HepG2 (cell line): Measurements from ENCODE around the gene C11orf21. TPM values are rescaled to one million over a fixed set of nuclear protein-coding genes. Genes with fewer than 3 reads are reported as not detected.

ENCODE experiments used
- ATAC-seq: fragments of 200-7000 bp; cut with Tn5 transposase; 3 replicates; pipeline ENCODE4 v1.9.1; 2020; ENCODE audit warnings: mild to moderate bottlenecking, moderate library complexity
- BruUV-seq: library from RNA; stranded (reverse); fragments of 400-500 nt; replicated peaks from 2 replicates; lab custom pipeline; 2021; lab: Mats Ljungman, UMichigan
- CTCF ChIA-PET: fragments of 300-600 bp; formaldehyde crosslinking; extraction: SDS; loops from one replicate; lab custom pipeline; 2021; ENCODE audit warnings: low total read pairs, inconsistent platforms, low intra/inter-chr PET ratio; lab: Yijun Ruan, JAX
- POLR2A ChIA-PET: fragments of 350-600 bp; sonication (Branson Sonifier 250); formaldehyde crosslinking; loops from one replicate; lab custom pipeline; 2020; ENCODE audit warnings: antibody characterized with exemption, inconsistent platforms; lab: Yijun Ruan, JAX
- DNase-seq: peaks from one replicate; pipeline ENCODE4 v3.0.0-alpha.2; 2015; ENCODE audit warnings: low spot score
- FAIRE-seq: peaks from 3 replicates; lab custom pipeline; 2011; peaks lifted over from hg19 to GRCh38; lab: Jason Lieb, UNC
- H2AFZ ChIP-seq: one replicate; pipeline ENCODE4 v1.6.1; 2011; ENCODE audit warnings: low read length, inconsistent platforms
- H3K27ac ChIP-seq: fragments of 300-600 bp; 3 replicates; pipeline ENCODE4 v1.8.0; 2011; ENCODE audit warnings: mixed run types, mild to moderate bottlenecking, mixed read lengths, low read length, inconsistent platforms; ENCODE audit not compliant: insufficient read depth; ENCODE audit errors: extremely low read length
- H3K27me3 ChIP-seq, 2 experiments: fragments of 200-600 bp in 1 of 2; 2 replicates in 1 of 2; 3 replicates in 1 of 2; pipeline versions ENCODE4 v1.6.0 to v1.8.0; 2011; ENCODE audit warnings: low read length in 2 of 2, mild to moderate bottlenecking in 2 of 2, moderate library complexity in 2 of 2, inconsistent platforms in 1 of 2; ENCODE audit not compliant: insufficient read depth in 2 of 2, control insufficient read depth in 1 of 2
- H3K36me3 ChIP-seq, 2 experiments: fragments of 200-600 bp in 1 of 2; replicated peaks in 1 of 2; 2 replicates in 1 of 2; 3 replicates in 1 of 2; pipeline versions ENCODE4 v1.5.1 to v1.8.0; 2011; ENCODE audit warnings: low read length in 2 of 2, inconsistent platforms in 1 of 2; ENCODE audit not compliant: insufficient read depth in 2 of 2, control insufficient read depth in 1 of 2
- H3K4me1 ChIP-seq: 2 replicates; pipeline ENCODE4 v1.5.1; 2012; ENCODE audit warnings: low read length, inconsistent platforms; ENCODE audit not compliant: insufficient read depth
- H3K4me2 ChIP-seq: 2 replicates; pipeline ENCODE4 v1.6.0; 2011; ENCODE audit warnings: low read depth, low read length, inconsistent platforms
- H3K4me3 ChIP-seq, 3 experiments: fragments of 200-600 bp in 1 of 3; sonication (generic), shearing (Covaris generic) in 1 of 3; replicated peaks in 1 of 3; 2 replicates each; pipeline ENCODE4 v1.5.1; 2011 to 2016; ENCODE audit warnings: low read length in 3 of 3, inconsistent platforms in 2 of 3, low read depth in 2 of 3, mild to moderate bottlenecking in 2 of 3, control low read depth in 1 of 3, mixed read lengths in 1 of 3; ENCODE audit not compliant: insufficient read depth in 1 of 3
- H3K79me2 ChIP-seq: one replicate; pipeline ENCODE4 v1.6.1; 2011; ENCODE audit warnings: low read length, inconsistent platforms; ENCODE audit not compliant: insufficient read depth
- H3K9ac ChIP-seq: 2 replicates; pipeline ENCODE4 v1.6.0; 2011; ENCODE audit warnings: mild to moderate bottlenecking, low read depth, low read length, inconsistent platforms; ENCODE audit not compliant: insufficient read depth
- H3K9me3 ChIP-seq: 2 replicates; pipeline ENCODE4 v1.5.1; 2012; ENCODE audit warnings: mild to moderate bottlenecking, low read length
- H4K20me1 ChIP-seq: 2 replicates; pipeline ENCODE4 v1.6.0; 2011; ENCODE audit warnings: inconsistent platforms, mild to moderate bottlenecking, low read length, moderate library complexity; ENCODE audit not compliant: insufficient read depth
- KDM3A ChIP-seq: IDR thresholded peaks from 2 replicates; pipeline ENCODE4 v1.6.1; 2018; ENCODE audit warnings: low read depth, missing compliant biosample characterization
- ZBTB38 ChIP-seq: sonication (generic); formaldehyde crosslinking; IDR thresholded peaks from 2 replicates; pipeline ENCODE4 v1.5.1; 2020; ENCODE audit warnings: mild to moderate bottlenecking, missing genetic modification reagents
- ZNF253 ChIP-seq: sonication (generic); formaldehyde crosslinking; IDR thresholded peaks from 2 replicates; pipeline ENCODE4 v1.8.0; 2022; ENCODE audit warnings: mild to moderate bottlenecking, missing genetic modification reagents, borderline replicate concordance
- ZNF557 ChIP-seq: sonication (generic); formaldehyde crosslinking; IDR thresholded peaks from 2 replicates; pipeline ENCODE4 v1.4.0; 2020; ENCODE audit warnings: missing genetic modification reagents
- ZSCAN25 ChIP-seq: sonication (generic); formaldehyde crosslinking; IDR thresholded peaks from 2 replicates; pipeline ENCODE4 v1.8.0; 2022; ENCODE audit warnings: mild to moderate bottlenecking, missing genetic modification reagents
- ZSCAN9 ChIP-seq: IDR thresholded peaks from 2 replicates; pipeline ENCODE4 v1.6.1; 2016; ENCODE audit warnings: borderline replicate concordance
- WGBS: methylation state at CpG from one replicate; pipeline ENCODE4 v1.1.6; 2017; ENCODE audit warnings: low lambda C conversion rate; 5-methylcytosine and 5-hydroxymethylcytosine counted together
- in situ Hi-C: cut with HindIII; loops from 2 replicates; pipeline ENCODE4 v1.10.0; 2017; ENCODE audit warnings: low pct_unique_long_range_greater_than_20kb; ENCODE audit not compliant: extremely low pct_ligation_motif_present
- intact Hi-C: fragments of 100-400 bp; cut with micrococcal nuclease; formaldehyde crosslinking; loops from one replicate; pipeline ENCODE4 v1.10.0; 2022; ENCODE audit not compliant: unreplicated experiment
- polyA plus RNA-seq, 8 experiments: library from polyadenylated mRNA; depleted of rRNA in 3 of 8; stranded (reverse) in 7 of 8; unstranded in 1 of 8; fragments of >200 nt; fragmentation: Illumina TruSeq in 4 of 8; extraction: Trizol in 4 of 8; gene quantifications; 2 replicates each; pipeline versions ENCODE4 v1.2.1 to v1.2.3, GENCODE V29; 2011 to 2016; ENCODE audit warnings: low read depth in 4 of 8, missing spikeins in 1 of 8, mixed read lengths in 1 of 8; ENCODE audit not compliant: insufficient read depth in 1 of 8
- small RNA-seq, 3 experiments: library from RNA; depleted of rRNA; stranded (forward); fragments of <200 nt; gene quantifications; one replicate each; pipeline ENCODE3, GENCODE V24; 2012; ENCODE audit warnings: low read depth in 2 of 3, low replicate concordance in 1 of 3; ENCODE audit not compliant: insufficient read length in 3 of 3, insufficient read depth in 2 of 3
- total RNA-seq, 5 experiments: library from RNA; depleted of rRNA; stranded (reverse); fragments of >200 nt; fragmentation: Illumina TruSeq; extraction: Trizol; gene quantifications; 2 replicates each; pipeline ENCODE4 v1.2.3, GENCODE V29; 2016; ENCODE audit warnings: low read depth in 1 of 5
- TF ChIP-seq, protein P1 (sequence below): sonication (generic); formaldehyde crosslinking; conservative IDR thresholded peaks from 2 replicates; pipeline ENCODE4 v1.4.0; 2020; ENCODE audit warnings: missing genetic modification reagents

The C11orf21 gene
- total and polyA plus RNA-seq, 2 of the 13 experiments (the other 11 are each of a cell fraction or from before 2014, with no cell fraction given) = 0.08 TPM; not detected in 1

DNA sequence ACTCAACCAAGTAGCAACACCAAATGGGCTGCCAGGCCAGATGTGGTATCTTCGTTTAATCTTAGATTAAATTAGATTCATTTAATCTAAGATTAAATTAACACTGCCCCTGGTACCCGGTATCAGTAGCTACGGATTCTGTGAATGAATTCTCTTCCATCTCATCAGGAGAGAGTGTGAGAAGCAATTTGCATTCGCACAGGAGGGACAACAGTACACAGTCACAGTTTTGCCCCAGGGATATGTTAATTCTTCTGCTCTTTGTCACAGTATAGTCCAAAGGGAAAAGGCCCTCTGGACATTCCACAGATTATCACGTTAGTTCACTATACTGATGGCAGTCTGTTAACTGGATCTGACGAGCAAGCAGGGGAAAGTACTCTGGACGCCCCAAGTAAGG, 54.2 kb downstream of the C11orf21 start:
- no peaks in the 10 kb centered on the region for H3K79me2 ChIP-seq
- ATAC-seq (no peak), FAIRE-seq (no peak), DNase-seq (no peak)
- ChIA-PET POLR2A (no interaction called here), CTCF (no interaction called here)
- in situ Hi-C loops = no loop called here
- H2AFZ ChIP-seq = no peak overlapping the region
- no peaks in the 10 kb centered on the region for H3K4me1 ChIP-seq
- H3K9ac ChIP-seq = no peak overlapping the region
- peaks cover 6 to 47% of the 10 kb centered on the region in 2 experiments for H3K27me3 ChIP-seq
- no peaks in the 10 kb centered on the region for H3K9me3 ChIP-seq
- no peak overlapping the region for H3K4me2 ChIP-seq
- TF ChIP-seq, protein P1, sequence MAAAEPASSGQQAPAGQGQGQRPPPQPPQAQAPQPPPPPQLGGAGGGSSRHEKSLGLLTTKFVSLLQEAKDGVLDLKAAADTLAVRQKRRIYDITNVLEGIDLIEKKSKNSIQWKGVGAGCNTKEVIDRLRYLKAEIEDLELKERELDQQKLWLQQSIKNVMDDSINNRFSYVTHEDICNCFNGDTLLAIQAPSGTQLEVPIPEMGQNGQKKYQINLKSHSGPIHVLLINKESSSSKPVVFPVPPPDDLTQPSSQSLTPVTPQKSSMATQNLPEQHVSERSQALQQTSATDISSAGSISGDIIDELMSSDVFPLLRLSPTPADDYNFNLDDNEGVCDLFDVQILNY (CRISPR knock-in tag) = no peak
- TF ChIP-seq ZNF557 (CRISPR knock-in tag) = no peak
- TF ChIP-seq ZSCAN25 (CRISPR knock-in tag) = no peak
- TF ChIP-seq KDM3A (CRISPR knock-in tag) = no peak
- TF ChIP-seq ZBTB38 (CRISPR knock-in tag) = no peak
- TF ChIP-seq ZNF253 (CRISPR knock-in tag) = no peak
- TF ChIP-seq ZSCAN9 (CRISPR knock-in tag) = no peak
- 2% methylated on average over 5 of the region's 7 CpGs for WGBS
- no peaks in the 10 kb centered on the region for H3K36me3 ChIP-seq
- intact Hi-C loops = no loop called here
- no peak overlapping the region for H3K27ac ChIP-seq
- H3K4me3 ChIP-seq = no peak overlapping the region
- no TSS peak for BruUV-seq
- H4K20me1 ChIP-seq = no peaks in the 10 kb centered on the region

Small RNA genes lying within 50 kb of the gene (small RNA-seq; reads per million reads assigned to genes)
- 0 reads per million in 3 experiments for gene RNU6-878P

Other genes with a start within 250 kb of the C11orf21 start
- gene IGF2, start 162.5 kb downstream of the C11orf21 start, total RNA-seq (2016; rRNA removed; fragmentation: Illumina TruSeq; extraction: Trizol) = 79.1 and 138 TPM in 2 replicates
- 254 and 379 TPM in 2 replicates for gene IGF2, start 162.5 kb downstream of the C11orf21 start, polyA plus RNA-seq (2011; rRNA removed)
- not detected in 2 replicates for gene INS, start 140.7 kb downstream of the C11orf21 start, total RNA-seq (2016; rRNA removed; fragmentation: Illumina TruSeq; extraction: Trizol)
- not detected in 2 replicates for gene INS, start 140.7 kb downstream of the C11orf21 start, polyA plus RNA-seq (2011; rRNA removed)
- not detected in 2 replicates for gene TH, start 130.1 kb downstream of the C11orf21 start, total RNA-seq (2016; rRNA removed; fragmentation: Illumina TruSeq; extraction: Trizol)
- gene TH, start 130.1 kb downstream of the C11orf21 start, polyA plus RNA-seq (2011; rRNA removed) = 0.36 and 0.42 TPM in 2 replicates
- gene ASCL2, start 31.3 kb downstream of the C11orf21 start, total RNA-seq (2016; rRNA removed; fragmentation: Illumina TruSeq; extraction: Trizol) = 0.07 TPM in 1 of 2 replicates, not detected in the other
- not detected in 2 replicates for gene ASCL2, start 31.3 kb downstream of the C11orf21 start, polyA plus RNA-seq (2011; rRNA removed)
- gene TSPAN32, start 95 bp upstream of the C11orf21 start, total RNA-seq (2016; rRNA removed; fragmentation: Illumina TruSeq; extraction: Trizol) = 0.09 TPM in 1 of 2 replicates, not detected in the other
- 0.39 and 0.70 TPM in 2 replicates for gene TSPAN32, start 95 bp upstream of the C11orf21 start, polyA plus RNA-seq (2011; rRNA removed)
- not detected in 2 replicates for gene CD81, start 75.4 kb upstream of the C11orf21 start, total RNA-seq (2016; rRNA removed; fragmentation: Illumina TruSeq; extraction: Trizol)
- not detected in 2 replicates for gene CD81, start 75.4 kb upstream of the C11orf21 start, polyA plus RNA-seq (2011; rRNA removed)
- 51.5 and 58.6 TPM in 2 replicates for gene TSSC4, start 98.8 kb upstream of the C11orf21 start, total RNA-seq (2016; rRNA removed; fragmentation: Illumina TruSeq; extraction: Trizol)
- 16.2 and 20.5 TPM in 2 replicates for gene TSSC4, start 98.8 kb upstream of the C11orf21 start, polyA plus RNA-seq (2011; rRNA removed)
- not detected in 2 replicates for gene TRPM5, start 142.6 kb upstream of the C11orf21 start, total RNA-seq (2016; rRNA removed; fragmentation: Illumina TruSeq; extraction: Trizol)
- 0.05 and 0.12 TPM in 2 replicates for gene TRPM5, start 142.6 kb upstream of the C11orf21 start, polyA plus RNA-seq (2011; rRNA removed)
- 0.02 TPM in 1 of 2 replicates, not detected in the other for gene KCNQ1, start 143.1 kb upstream of the C11orf21 start, total RNA-seq (2016; rRNA removed; fragmentation: Illumina TruSeq; extraction: Trizol)
- 0.08 and 0.13 TPM in 2 replicates for gene KCNQ1, start 143.1 kb upstream of the C11orf21 start, polyA plus RNA-seq (2011; rRNA removed)